Neuronal stem cell (in vitro differentiated cells): Measurements from ENCODE around the gene SELENOM.
"Not testable (repeated sequence)": the region's sequence is repeated elsewhere in the genome, so short reads cannot be mapped to it uniquely, and the experiment has no call there.

Experiments
- DNase-seq: peaks from one replicate; pipeline ENCODE4 v3.0.0-alpha.2; 2013; ENCODE audit warnings: low spot score
- H2AFZ ChIP-seq: one replicate; pipeline ENCODE4 v1.6.1; 2013; ENCODE audit warnings: mild to moderate bottlenecking, low read length, inconsistent platforms
- H2AK5ac ChIP-seq: 2 replicates; pipeline ENCODE4 v1.6.1; 2013; ENCODE audit warnings: low read depth, mild to moderate bottlenecking, inconsistent platforms, low read length, moderate library complexity, mixed read lengths
- H2BK120ac ChIP-seq: 2 replicates; pipeline ENCODE4 v1.6.1; 2013; ENCODE audit warnings: low read depth, mild to moderate bottlenecking, inconsistent platforms, low read length, moderate library complexity, mixed read lengths
- H2BK12ac ChIP-seq: one replicate; pipeline ENCODE4 v1.6.1; 2013; ENCODE audit warnings: low read length, inconsistent platforms
- H2BK15ac ChIP-seq: 2 replicates; pipeline ENCODE4 v1.6.1; 2013; ENCODE audit warnings: mild to moderate bottlenecking, low read length, inconsistent platforms, mixed read lengths
- H2BK5ac ChIP-seq: one replicate; pipeline ENCODE4 v1.6.1; 2013; ENCODE audit warnings: inconsistent platforms, mild to moderate bottlenecking, low read length, moderate library complexity
- H3K14ac ChIP-seq: one replicate; pipeline ENCODE4 v1.6.1; 2013; ENCODE audit warnings: low read length, inconsistent platforms
- H3K18ac ChIP-seq: 2 replicates; pipeline ENCODE4 v1.6.1; 2013; ENCODE audit warnings: low read length, inconsistent platforms
- H3K23ac ChIP-seq: 2 replicates; pipeline ENCODE4 v1.6.1; 2013; ENCODE audit warnings: low read depth, mild to moderate bottlenecking, mixed read lengths, low read length, inconsistent platforms; ENCODE audit not compliant: poor library complexity
- H3K27ac ChIP-seq: replicated peaks from 3 replicates; pipeline ENCODE4 v1.5.1; 2013; ENCODE audit warnings: low read length, inconsistent platforms
- H3K27me3 ChIP-seq, 3 experiments: 2 replicates each; pipeline ENCODE4 v1.6.1; 2013; ENCODE audit warnings: low read length in 3 of 3, mild to moderate bottlenecking in 2 of 3, inconsistent platforms in 1 of 3, low read depth in 1 of 3, mixed read lengths in 1 of 3, moderate library complexity in 1 of 3; ENCODE audit not compliant: control insufficient read depth in 3 of 3, insufficient read depth in 3 of 3
- H3K36me3 ChIP-seq, 2 donors: replicated peaks in 1 of 2; 2 replicates each; pipeline ENCODE4 v1.6.1; 2013; ENCODE audit warnings: low read length in 2 of 2; ENCODE audit not compliant: control insufficient read depth in 2 of 2, insufficient read depth in 2 of 2
- H3K4ac ChIP-seq: 2 replicates; pipeline ENCODE4 v1.6.1; 2013; ENCODE audit warnings: inconsistent platforms, mild to moderate bottlenecking, low read length, moderate library complexity
- H3K4me1 ChIP-seq, 2 donors: 1 replicate in 1 of 2; 2 replicates in 1 of 2; pipeline ENCODE4 v1.6.1; 2013; ENCODE audit warnings: low read length in 2 of 2, low read depth in 1 of 2; ENCODE audit not compliant: control insufficient read depth in 2 of 2, insufficient read depth in 1 of 2
- H3K4me2 ChIP-seq: one replicate; pipeline ENCODE4 v1.6.1; 2013; ENCODE audit warnings: mild to moderate bottlenecking, low read length, inconsistent platforms; ENCODE audit not compliant: insufficient read depth, poor library complexity, severe bottlenecking
- H3K4me3 ChIP-seq, 2 donors: 2 replicates each; pipeline ENCODE4 v1.5.1; 2013; ENCODE audit warnings: low read length in 2 of 2, mild to moderate bottlenecking in 2 of 2, inconsistent platforms in 1 of 2, moderate library complexity in 1 of 2
- H3K79me1 ChIP-seq: one replicate; pipeline ENCODE4 v1.6.1; 2013; ENCODE audit warnings: low read depth, mild to moderate bottlenecking, inconsistent platforms, low read length, moderate library complexity
- H3K9ac ChIP-seq: one replicate; pipeline ENCODE4 v1.6.1; 2013; ENCODE audit warnings: mild to moderate bottlenecking, low read depth, low read length, inconsistent platforms; ENCODE audit not compliant: poor library complexity
- H3K9me3 ChIP-seq, 2 donors: replicated peaks in 1 of 2; 2 replicates each; pipeline versions ENCODE3 to v1.6.1; 2013; ENCODE audit warnings: low read length in 2 of 2, mild to moderate bottlenecking in 2 of 2, inconsistent platforms in 1 of 2, low read depth in 1 of 2, mixed read lengths in 1 of 2, moderate library complexity in 1 of 2; ENCODE audit not compliant: control insufficient read depth in 2 of 2, insufficient read depth in 1 of 2
- H4K8ac ChIP-seq: one replicate; pipeline ENCODE4 v1.6.1; 2013; ENCODE audit warnings: low read depth, mild to moderate bottlenecking, inconsistent platforms, low read length, moderate library complexity
- H4K91ac ChIP-seq: one replicate; pipeline ENCODE4 v1.6.1; 2013; ENCODE audit warnings: low read length, low read depth, mild to moderate bottlenecking, inconsistent platforms; ENCODE audit not compliant: poor library complexity
- WGBS, 2 donors: extraction: QIAGEN DNeasy Blood & Tissue Kit; methylation state at CpG; one replicate each; pipeline ENCODE4 v1.1.7; 2013; ENCODE audit warnings: missing lambda C conversion rate in 2 of 2, mixed read lengths in 1 of 2; ENCODE audit not compliant: insufficient read length in 2 of 2, insufficient replicate concordance in 1 of 2; ENCODE audit errors: extremely low coverage in 2 of 2; 5-methylcytosine and 5-hydroxymethylcytosine counted together

SELENOM gene

GRCh38 chr22:31098632-31099110, 8.7 kb downstream of the SELENOM start:
- Histone ChIP-seq H2BK15ac (no peak overlapping the region), H3K4me2 (peak overlapping the region; percentile 38), H2AK5ac (no peak overlapping the region), H4K8ac (no peak overlapping the region), H3K79me1 (no peaks in the 10 kb centered on the region), H3K4ac (no peak overlapping the region), H3K36me3 (peaks cover 20 to 49% of the 10 kb centered on the region in 2 donors), H2BK12ac (no peak overlapping the region), H2BK5ac (no peak overlapping the region), H3K18ac (peak overlapping the region; percentile 87), H3K27me3 (no peaks in the 10 kb centered on the region), H2BK120ac (no peak overlapping the region), H3K4me1 (peaks cover 0 to 9% of the 10 kb centered on the region in 2 donors), H3K14ac (peak overlapping the region; percentile 72), H3K27ac (no peak overlapping the region), H2AFZ (no peak overlapping the region), H3K4me3 (no peak overlapping the region), H4K91ac (no peak overlapping the region), H3K9me3 (peaks cover 0 to 2% of the 10 kb centered on the region in 2 donors), H3K23ac (peak overlapping the region; percentile 94), H3K9ac (peak overlapping the region; percentile 54)
- no peak for DNase-seq
- WGBS, 2 donors, result no CpG with 5 or more reads among the region's 36 CpGs

GRCh38 chr22:31097941-31098631, 9.3 kb downstream of the SELENOM start:
- peaks cover 0 to 9% of the 10 kb centered on the region in 2 donors for H3K4me1 ChIP-seq
- peaks cover 0 to 2% of the 10 kb centered on the region in 2 donors for H3K9me3 ChIP-seq
- no peak overlapping the region for H3K4ac ChIP-seq
- no peaks in the 10 kb centered on the region for H3K79me1 ChIP-seq
- WGBS, 2 donors, result no CpG with 5 or more reads among the region's 10 CpGs
- peak overlapping the region; percentile 94 for H3K23ac ChIP-seq
- H3K36me3 ChIP-seq, result peaks cover 20 to 50% of the 10 kb centered on the region in 2 donors
- no peak overlapping the region for H2BK120ac ChIP-seq
- no peak overlapping the region for H2BK15ac ChIP-seq
- H3K4me2 ChIP-seq, result peak overlapping the region; percentile 38
- H3K27me3 ChIP-seq, result no peaks in the 10 kb centered on the region
- no peak overlapping the region for H4K91ac ChIP-seq
- H3K18ac ChIP-seq, result peak overlapping the region; percentile 87
- no peak overlapping the region for H2AFZ ChIP-seq
- no peak for DNase-seq
- H2BK5ac ChIP-seq, result no peak overlapping the region
- H2BK12ac ChIP-seq, result no peak overlapping the region
- no peak overlapping the region for H2AK5ac ChIP-seq
- H3K4me3 ChIP-seq, result no peak overlapping the region
- no peak overlapping the region for H3K27ac ChIP-seq
- peak overlapping the region; percentile 72 for H3K14ac ChIP-seq
- H3K9ac ChIP-seq, result peak overlapping the region; percentile 54
- H4K8ac ChIP-seq, result no peak overlapping the region

GRCh38 chr22:31097539-31097938, 9.8 kb downstream of the SELENOM start:
- H2BK5ac ChIP-seq, H2AK5ac ChIP-seq, H3K27ac ChIP-seq, H2BK12ac ChIP-seq, H3K14ac ChIP-seq, H3K4ac ChIP-seq, H3K9ac ChIP-seq, H2AFZ ChIP-seq, H3K9me3 ChIP-seq, H2BK120ac ChIP-seq, H3K79me1 ChIP-seq, H3K4me1 ChIP-seq, H3K18ac ChIP-seq, H4K8ac ChIP-seq, H4K91ac ChIP-seq, H3K27me3 ChIP-seq, H3K4me2 ChIP-seq, H3K23ac ChIP-seq, H2BK15ac ChIP-seq, DNase-seq, H3K4me3 ChIP-seq: not testable (repeated sequence)
- peaks cover 23 to 55% of the 10 kb centered on the region in 2 donors for H3K36me3 ChIP-seq
- WGBS, 2 donors, result no CpG with 5 or more reads among the region's 5 CpGs

GRCh38 chr22:31096657-31097279, 10.6 kb downstream of the SELENOM start:
- Histone ChIP-seq H2BK5ac (no peak overlapping the region), H3K9ac (no peak overlapping the region), H2BK15ac (no peak overlapping the region), H3K4ac (no peak overlapping the region), H3K23ac (no peak overlapping the region), H3K18ac (no peak overlapping the region), H3K4me2 (no peak overlapping the region), H4K91ac (no peak overlapping the region), H2AFZ (no peak overlapping the region), H4K8ac (no peak overlapping the region), H2AK5ac (no peak overlapping the region), H3K14ac (no peak overlapping the region), H3K4me3 (no peak overlapping the region), H3K4me1 (peaks cover 0 to 9% of the 10 kb centered on the region in 2 donors), H3K27ac (no peak overlapping the region), H3K36me3 (peaks cover 21 to 55% of the 10 kb centered on the region in 2 donors), H3K27me3 (no peaks in the 10 kb centered on the region), H3K79me1 (no peaks in the 10 kb centered on the region), H2BK12ac (no peak overlapping the region), H3K9me3 (no peaks in the 10 kb centered on the region), H2BK120ac (no peak overlapping the region)
- no CpG with 5 or more reads among the region's 27 CpGs for whole genome bisulfite sequencing, 2 donors
- no peak for DNase-seq
